Stimulated activated CD4-positive, alpha-beta T cell treated with anti-CD3 and anti-CD28 coated beads, Interleukin-1b, Interleukin-23, amount 100 ng/mL, for 1 hour (primary cell): Measurements from ENCODE around the gene STK26.
"Not testable (repeated sequence)": the region's sequence is repeated elsewhere in the genome, so short reads cannot be mapped to it uniquely, and the experiment has no call there.

Source experiments
- DNase-seq, 2 donors: peaks; one replicate each; pipeline ENCODE4 v3.0.0-alpha.2; 2020; ENCODE audit warnings: low read depth in 2 of 2

STK26 gene

DNA sequence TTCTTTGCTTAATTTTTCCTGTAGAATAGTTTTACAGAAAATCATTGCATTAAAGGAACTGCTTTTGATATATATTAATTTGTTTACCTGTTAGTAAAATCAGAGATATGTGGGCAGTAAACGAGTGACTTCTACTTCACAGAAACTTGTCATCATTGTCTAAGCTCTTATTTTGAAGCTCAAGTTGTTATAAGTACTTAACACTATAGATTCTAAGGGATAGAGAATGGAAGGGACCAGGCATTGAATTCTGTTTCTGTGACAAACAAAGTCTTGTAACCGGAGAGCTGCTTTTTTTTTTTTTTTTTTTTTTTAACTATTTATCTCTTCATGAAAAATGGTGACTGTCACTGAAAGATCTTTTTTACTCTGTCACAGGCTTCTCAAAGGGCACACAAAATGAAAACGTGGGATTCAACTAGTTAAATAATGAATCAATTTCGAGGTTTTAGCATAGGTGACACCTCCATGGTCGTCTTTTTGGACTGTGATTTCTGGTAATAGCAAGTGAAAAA, 14.4 kb downstream of the STK26 start:
- DNase-seq: no peak

GRCh38 chrX:132040066-132040465, 17.0 kb downstream of the STK26 start:
- no peak for DNase-seq

DNA sequence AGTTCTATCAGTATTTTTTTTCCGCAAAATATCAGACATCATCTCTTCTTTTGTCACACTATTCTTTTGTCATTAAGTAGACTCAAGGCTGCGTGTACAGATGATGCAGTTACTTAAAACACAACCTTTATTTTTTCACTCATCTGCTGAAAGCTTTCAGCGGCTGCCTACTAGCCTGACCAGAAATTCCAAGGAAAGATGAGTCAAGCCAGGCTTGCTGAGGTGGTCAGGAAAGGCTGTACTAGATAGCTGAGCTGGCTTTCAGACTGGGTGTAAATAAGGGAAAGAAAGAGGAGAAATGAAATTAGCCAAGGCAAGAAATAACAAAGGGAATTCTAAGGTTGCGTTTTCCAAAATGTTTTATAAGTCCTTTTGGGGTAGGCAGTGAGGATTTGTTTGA, 17.9 kb downstream of the STK26 start:
- DNase-seq: no peak

DNA sequence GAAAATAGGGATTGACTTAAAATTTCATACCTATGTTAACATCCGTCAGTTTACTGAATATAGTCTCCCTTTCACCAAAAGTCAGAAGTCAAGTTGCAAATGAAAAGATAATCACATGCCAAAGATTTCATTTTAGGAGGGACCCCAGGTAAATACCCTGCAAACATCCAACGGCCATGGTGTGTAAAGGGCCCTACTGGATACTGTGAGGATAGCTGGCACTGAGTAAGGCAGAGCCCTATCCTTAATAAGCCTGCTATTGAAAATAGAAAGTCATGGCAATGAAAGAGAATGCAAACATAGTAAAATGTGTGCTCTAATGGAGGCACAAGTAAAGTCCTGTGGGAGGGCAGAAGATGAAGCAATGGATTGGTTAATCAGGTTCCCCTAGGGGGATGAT, 20.9 kb downstream of the STK26 start:
- DNase-seq: no peak

GRCh38 chrX:132044953-132045352, 21.9 kb downstream of the STK26 start:
- DNase-seq: no peak

DNA sequence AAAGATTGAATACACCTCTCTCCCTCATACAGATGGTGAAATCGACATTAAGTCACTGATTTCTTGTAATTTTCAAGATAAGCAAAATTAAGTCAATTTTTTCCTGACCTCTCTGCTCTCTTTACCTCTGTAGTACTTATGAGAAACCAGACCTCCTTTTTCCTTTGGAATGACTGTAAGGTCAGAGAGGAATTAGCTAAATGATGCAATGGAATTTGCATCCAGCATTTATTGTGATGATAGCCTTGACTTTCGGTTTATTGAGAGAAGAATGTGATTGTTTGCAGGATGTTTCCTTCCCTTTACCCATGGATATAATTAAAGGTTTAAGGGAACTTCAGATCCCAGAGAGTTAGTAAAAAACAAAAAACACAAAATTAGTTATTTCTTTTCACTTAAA, 22.4 kb downstream of the STK26 start:
- no peak for DNase-seq

GRCh38 chrX:132046533-132046932, 23.4 kb downstream of the STK26 start:
- DNase-seq: no peak

DNA sequence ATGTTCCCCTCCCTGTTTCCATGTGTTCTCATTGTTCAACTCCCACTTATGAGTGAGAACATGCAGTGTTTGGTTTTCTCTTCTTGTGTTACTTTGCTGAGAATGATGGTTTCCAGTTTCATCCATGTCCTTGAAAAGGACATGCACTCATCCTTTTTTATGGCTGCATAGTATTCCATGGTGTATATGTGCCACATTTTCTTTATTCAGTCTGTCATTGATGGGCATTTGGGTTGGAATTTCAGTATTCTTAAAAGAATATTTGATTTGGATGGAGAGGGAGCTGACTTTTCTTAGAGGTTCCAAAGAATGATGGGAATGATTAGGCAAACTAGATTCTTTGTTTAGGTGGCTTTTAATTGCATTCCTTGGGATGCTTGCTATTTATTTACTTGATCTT, 28.7 kb downstream of the STK26 start:
- not testable (repeated sequence) for DNase-seq

DNA sequence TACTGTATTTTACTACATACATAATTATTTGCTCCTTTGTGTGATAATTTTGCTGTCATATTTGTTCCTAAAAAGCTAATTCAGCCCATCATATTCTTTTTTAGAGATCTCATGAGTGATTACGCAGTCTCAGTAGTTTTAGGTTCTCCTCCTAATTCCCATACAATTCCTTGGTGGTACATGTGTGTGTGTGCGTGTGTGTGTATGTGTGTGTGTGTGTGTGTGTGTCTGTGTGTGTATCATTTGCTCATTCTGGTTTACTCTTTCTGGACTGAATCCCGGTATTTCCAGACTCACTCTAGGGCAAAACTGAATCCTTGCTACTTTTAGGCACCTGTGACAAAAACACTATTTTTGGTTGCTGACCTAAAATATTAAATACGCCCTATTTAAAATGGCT, 34.9 kb downstream of the STK26 start:
- DNase-seq: no peak

DNA sequence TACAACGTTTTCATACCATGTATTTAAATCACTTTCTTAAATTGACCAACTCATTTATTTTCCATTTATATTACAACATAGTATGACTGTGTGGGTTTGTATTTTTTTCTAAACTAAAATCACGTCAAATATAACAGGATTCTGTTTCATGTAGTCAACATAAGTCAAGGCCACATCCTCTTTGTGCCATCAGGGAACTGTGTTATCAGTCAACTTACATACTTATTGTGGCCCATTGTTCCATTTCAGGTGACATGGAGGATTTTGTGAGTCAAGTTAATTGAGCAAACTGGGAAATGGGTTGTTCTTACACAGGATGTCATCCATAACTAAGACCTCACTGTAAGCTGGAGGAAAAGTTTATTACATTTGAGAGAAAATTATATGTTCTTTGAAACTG, 35.9 kb downstream of the STK26 start:
- DNase-seq: no peak

DNA sequence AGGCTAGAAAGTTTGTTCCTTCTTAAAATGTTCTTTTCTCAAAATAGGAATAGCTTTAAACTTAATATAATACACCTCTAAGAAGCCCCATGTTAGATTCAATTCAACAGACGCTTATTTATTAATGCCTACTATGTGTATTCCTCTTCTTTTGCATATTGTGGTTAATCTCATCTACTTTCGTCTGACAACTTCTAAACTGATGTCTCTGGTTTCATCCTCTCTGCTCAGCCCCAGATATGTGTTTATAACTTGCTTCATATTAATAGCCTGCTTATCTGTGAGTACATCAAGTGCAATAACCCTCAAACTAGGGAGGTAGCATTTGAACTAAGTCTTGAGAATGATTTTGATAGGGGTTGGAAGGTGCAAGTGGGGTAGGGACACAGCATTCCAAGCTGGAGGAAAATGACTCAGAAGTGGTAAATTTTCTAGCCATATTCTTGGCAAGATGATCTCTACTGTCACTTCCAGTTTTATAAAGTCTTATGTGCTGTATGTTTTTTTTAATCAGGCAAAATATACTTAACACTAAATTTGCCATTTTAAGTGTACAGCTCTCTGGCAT, 37.0 kb downstream of the STK26 start:
- DNase-seq: no peak

DNA sequence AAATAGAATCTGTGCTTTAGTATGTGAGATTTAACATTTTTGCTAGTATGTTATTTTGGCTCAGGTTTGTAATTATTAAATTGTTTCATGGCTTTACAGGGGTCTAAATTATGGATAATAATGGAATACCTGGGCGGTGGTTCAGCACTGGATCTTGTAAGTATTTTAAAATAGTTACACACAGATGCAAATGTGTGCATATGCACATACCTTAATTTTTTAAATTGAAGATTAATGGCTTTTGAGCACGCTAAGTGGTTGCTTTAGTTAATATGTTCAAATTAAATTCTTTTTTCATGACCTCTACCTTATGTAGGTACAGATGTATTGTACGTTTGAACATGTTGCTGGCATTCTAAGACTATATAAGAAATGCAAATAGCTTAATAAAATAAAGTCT, 40.2 kb downstream of the STK26 start:
- DNase-seq: no peak

- no peak for DNase-seq
Observed at GRCh38 chrX:132063862-132064261, 40.8 kb downstream of the STK26 start.

- DNase-seq: no peak
Observed at GRCh38 chrX:132068405-132068804, 45.3 kb downstream of the STK26 start.

DNA sequence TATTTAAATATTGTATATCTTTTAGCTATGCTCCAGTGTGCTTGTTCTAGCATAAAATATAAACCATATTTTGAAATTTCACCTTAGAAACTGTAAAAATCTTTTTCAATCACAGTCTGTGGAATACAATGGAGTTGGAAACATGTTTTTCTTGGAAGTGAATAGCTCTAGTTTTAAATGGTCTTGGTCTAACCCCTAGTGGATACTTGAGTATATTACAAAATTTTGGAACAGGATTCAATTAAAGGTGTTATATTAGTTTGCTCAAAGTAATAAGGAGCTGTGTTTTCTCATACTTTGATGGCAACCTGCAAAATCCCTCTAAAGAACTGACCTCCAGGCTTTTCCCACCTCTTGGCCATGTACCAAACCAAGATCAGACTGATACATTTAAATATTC, 48.2 kb downstream of the STK26 start:
- no peak for DNase-seq

DNA sequence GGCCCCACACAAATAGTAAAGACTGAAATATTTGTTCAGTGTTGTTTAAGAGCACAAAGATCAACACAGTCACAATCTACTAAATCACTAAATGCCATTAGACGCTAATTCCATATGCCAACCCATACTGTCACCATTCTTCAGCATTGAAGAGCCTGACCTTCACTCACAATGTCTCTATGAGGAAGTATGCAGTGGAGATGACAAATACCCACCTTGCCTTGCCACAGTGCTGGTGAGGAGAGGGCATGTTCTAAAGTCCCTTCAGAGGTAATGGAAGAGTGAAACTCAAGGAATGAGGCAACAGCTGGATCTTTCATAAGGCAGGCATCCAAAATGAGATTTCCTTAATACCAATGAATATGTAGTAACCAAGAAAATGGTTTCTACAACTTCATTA, 54.3 kb downstream of the STK26 start:
- DNase-seq: no peak

- DNase-seq: no peak
Observed at GRCh38 chrX:132077912-132078311, 54.8 kb downstream of the STK26 start.

- no peak for DNase-seq
Observed at GRCh38 chrX:132085786-132086185, 62.7 kb downstream of the STK26 start.

DNA sequence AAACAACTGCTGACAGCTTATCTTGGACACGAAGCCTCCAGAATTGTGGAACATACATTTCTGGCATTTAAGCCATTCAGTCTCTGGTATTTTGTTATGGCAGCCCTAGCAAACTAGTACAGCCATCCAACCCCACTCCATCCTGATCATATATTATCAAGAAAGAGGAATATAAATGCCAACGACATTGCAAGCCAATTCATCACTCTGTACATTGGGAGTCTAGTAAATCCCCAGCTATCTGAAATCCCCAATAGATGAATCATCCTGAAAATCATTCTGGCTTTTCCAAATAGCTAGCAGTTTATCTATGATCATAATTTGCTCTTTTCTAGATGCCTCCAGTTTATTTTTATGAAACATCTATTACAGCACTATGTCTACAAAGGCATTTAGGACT, 63.6 kb downstream of the STK26 start:
- no peak for DNase-seq

DNA sequence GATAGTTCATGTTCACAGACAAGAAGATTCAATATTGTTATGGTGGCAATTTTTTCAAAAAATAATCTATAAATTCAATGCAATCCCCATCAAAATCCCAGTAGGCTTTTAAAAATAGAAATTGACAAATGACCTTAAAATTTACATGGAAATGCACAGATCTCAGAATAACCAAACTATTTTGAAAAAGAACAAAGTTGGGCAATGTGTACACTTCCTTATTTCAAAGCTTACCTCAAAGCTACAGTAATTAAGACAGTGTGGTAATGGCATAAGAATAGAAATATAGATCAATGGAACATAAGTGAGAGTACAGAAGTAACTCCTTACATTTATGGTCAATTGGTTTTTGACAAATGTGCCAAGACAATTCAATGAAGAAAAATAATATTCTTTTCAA, 65.8 kb downstream of the STK26 start:
- no peak for DNase-seq

DNA sequence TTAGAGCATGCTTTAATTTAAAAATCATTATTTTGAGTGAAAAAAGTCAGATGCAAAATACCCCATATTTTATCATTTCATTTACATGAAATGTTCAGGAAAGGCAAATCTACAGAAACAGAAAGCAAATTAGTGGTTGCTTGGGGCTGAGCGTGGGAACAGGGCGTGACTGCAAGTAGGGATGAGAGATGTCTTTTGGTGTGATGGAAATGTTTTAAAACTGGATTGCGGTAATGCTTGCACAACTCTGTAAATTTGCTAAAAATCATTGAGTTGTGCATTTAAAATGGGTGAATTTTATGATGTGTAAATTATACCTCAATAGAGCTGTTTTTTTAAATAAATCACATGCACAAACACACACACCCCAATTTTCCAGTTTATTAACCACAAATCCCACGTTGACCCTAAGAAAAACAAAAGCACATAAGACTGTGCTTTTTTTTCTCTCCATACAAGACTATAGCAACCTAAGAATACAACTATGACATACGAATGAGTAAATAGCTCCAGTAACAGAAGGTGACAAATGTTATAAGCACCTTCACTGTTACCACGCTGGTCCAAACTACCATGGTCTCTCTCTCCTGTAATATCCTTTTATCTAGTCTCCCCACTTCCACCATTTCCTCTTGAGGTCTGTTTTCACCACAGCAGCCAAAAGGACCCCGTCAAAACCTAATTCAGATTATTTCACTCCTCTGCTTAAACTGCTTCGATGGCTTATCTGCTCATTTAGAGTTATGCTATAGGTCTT, 67.5 kb downstream of the STK26 start:
- no peak for DNase-seq

DNA sequence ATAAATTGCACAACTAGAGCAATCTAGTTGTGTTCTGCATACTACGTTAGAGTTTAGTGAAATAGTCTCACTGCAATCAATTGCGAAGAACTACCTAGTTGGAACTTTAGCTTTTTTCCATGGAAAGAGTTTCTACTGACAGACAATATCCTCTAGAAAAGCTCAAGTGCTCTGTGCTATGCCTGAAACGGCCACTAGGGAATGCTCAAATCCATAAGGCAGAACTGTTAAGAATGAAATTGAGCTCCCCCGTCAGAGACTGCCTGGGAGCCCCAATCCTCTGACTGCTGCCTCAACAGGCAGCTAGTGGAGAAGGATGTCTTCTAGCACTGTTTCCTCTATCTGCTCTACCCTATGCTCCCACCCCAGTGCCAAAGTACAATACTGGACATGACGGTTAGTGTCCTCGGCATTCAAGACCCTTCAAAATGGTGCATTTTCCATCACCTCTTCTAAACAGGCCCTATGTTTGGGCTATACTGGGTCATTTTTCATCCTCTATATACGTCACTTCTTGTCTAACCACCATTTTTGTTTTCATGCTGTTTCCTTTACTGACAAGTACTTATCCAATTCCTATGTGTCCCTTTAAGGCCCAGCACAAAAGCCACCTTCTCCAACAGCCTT, 69.5 kb downstream of the STK26 start:
- peak in 1 of 2 donors; percentile 7 for DNase-seq

GRCh38 chrX:132093239-132093860, 70.2 kb downstream of the STK26 start:
- DNase-seq: no peak
